ENCODE results near the gene PJA2. TPM values are rescaled to one million over a fixed set of nuclear protein-coding genes. Genes with fewer than 3 reads are reported as not detected.
"Not testable (repeated sequence)": the region's sequence is repeated elsewhere in the genome, so short reads cannot be mapped to it uniquely, and the experiment has no call there.

The PJA2 gene, protein sequence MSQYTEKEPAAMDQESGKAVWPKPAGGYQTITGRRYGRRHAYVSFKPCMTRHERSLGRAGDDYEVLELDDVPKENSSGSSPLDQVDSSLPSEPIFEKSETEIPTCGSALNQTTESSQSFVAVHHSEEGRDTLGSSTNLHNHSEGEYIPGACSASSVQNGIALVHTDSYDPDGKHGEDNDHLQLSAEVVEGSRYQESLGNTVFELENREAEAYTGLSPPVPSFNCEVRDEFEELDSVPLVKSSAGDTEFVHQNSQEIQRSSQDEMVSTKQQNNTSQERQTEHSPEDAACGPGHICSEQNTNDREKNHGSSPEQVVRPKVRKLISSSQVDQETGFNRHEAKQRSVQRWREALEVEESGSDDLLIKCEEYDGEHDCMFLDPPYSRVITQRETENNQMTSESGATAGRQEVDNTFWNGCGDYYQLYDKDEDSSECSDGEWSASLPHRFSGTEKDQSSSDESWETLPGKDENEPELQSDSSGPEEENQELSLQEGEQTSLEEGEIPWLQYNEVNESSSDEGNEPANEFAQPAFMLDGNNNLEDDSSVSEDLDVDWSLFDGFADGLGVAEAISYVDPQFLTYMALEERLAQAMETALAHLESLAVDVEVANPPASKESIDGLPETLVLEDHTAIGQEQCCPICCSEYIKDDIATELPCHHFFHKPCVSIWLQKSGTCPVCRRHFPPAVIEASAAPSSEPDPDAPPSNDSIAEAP
- 100 to 1,000 TPM; 126 to 159 (median 155) TPM for polyA plus RNA-seq (ENCODE audit: insufficient read length in 4 of 4)

- peak; percentile 98 to 99 (median 98) for DNase-seq (ENCODE audit: low read depth in 4 of 4, low spot score in 3 of 4)
Measured at GRCh38 chr5:109409844-109410388, at the start of gene PJA2. Gene PJA2 (minus strand): TSS chr5:109409974. CDS start chr5:109383433, 26,541 bp downstream.

DNA sequence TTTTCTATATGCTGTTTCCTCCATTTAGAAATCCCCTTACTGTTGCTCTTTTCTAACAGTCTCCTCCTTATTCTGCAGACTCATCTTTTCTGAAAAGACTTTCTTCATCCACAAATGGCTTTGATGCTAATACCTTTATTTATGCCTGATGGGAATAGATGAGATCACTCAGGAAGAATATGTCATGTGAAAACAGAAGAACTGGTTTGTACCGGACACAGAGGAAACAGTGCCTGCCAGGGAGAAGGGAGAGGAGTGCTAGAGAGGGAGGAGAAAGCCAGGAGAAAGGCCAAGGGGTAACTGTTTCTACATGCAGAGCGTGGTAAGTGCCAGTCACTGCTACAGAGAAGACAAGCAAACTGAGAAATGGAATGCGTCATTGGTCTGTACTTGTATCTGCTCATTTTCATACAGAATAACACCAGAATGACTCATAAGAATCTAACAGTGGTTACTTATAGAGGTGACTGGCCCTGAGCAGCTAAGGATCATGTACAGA, 45.9 kb upstream of the PJA2 start:
- peak in 1 of 4 donors; percentile 41 for DNase-seq (ENCODE audit: low read depth in 4 of 4, low spot score in 3 of 4)

DNA sequence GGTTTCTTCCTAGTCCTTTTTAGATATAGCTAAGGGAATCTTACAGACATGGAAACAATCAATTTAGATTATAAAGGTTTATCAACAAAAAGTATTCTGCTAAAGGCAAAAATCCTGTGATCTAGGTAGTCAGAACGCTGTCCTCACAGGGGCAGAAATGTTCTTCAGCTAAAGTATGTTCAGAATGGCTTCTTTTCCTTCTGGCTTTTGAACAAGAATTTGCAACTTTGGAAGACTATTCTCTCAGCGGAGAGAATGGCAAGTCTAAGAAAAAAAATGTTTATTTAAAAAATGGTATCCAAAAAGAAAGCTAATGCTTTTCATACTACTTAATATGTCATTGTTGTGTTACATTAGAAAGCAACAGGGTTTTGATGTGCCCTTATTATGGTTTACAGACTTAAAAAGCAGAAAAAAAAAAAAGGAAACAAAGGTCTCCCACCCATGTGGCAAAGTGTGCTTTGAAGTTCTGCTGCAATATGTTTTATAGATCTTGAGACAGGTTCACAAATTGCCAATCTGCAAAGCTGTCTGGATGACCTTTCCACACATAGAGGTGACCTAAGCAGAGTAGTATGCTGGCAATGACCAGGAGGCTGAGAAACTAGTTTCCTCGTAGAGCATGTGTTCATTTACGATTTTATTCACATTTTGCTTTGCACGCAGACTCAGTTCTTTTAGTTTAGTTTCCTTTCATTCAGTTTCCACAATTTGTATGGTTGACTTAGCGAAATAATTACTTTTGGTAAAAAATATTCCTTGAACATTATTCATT, 45.1 kb upstream of the PJA2 start:
- DNase-seq (ENCODE audit: low read depth in 4 of 4, low spot score in 3 of 4): no peak

GRCh38 chr5:109453251-109453650, 43.5 kb upstream of the PJA2 start:
- no peak for DNase-seq (ENCODE audit: low read depth in 4 of 4, low spot score in 3 of 4)

DNA sequence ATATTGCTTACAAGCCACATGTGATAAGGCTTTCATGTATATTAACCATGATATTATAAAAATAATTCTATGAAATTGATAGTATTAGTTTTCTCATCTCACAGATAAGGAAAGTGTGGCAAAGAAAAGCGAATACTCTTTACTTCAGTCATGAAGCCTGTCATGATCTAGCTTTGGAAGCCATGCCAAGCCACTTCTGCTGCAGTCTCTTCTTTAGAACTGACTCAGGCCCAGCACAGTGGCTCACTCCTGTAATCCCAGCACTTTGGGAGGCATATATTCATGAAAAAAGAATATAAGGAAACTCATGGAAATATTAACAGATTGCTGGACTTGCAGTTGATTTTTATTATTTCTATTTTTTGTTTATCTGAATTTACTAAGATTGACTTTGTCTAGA, 42.9 kb upstream of the PJA2 start:
- DNase-seq (ENCODE audit: low read depth in 4 of 4, low spot score in 3 of 4): no peak

- DNase-seq (ENCODE audit: low read depth in 4 of 4, low spot score in 3 of 4): no peak
Measured at GRCh38 chr5:109451146-109451545, 41.4 kb upstream of the PJA2 start.

DNA sequence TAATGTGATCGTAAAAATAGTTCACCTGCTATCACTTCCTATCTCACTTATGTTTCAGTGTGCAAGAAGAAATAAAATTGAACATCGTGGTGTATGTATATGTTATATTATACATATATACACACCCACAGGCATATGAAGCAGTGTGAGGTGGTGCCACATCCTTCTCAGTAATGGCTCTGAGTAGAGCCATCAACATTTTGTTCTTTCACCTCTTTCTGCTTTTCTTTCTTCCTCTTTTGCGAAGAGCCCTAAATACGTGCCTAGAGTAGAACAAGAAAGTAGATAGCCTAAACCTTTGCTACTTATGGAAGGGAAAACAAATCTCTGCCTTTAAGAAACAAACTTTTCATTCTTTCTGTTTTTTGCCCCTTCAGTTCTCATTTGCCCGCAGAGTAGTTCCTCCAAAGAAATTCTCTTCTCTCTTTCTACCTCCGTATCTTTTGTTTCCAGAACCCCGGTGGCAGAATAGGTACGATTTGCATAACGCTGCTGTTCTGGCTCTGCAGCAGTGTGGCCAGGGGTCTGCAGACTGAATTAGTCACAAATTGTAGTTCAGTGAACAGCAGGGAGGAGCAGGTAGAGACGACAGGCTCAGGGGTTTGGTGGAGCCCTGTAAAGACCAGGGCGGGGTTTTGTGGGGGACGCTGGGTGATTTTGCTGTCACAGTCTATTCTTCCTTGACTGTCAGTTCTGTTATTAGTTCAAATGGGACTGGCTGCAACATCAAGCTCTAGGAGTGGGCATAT, 40.5 kb upstream of the PJA2 start:
- DNase-seq (ENCODE audit: low read depth in 4 of 4, low spot score in 3 of 4): no peak

- no peak for DNase-seq (ENCODE audit: low read depth in 4 of 4, low spot score in 3 of 4)
Measured at GRCh38 chr5:109448838-109449237, 39.1 kb upstream of the PJA2 start.

DNA sequence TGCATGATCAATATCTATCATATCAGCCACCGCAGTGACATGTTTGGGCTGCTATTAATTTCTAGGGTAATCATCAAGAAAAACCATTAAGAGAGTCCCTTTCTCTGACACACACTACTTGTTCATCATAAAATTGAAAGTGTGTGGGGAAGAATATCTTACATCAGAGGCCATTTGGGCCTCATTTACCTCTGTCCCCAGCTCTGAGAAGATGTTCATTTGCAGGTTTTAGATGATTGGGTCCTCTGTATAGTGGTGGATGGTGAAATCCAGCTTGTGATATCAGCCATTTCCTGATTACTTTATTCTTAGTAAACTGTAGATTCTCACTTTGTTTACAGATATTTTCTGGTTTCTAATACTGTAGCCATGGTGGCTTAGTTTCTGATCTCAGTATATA, 29.8 kb upstream of the PJA2 start:
- DNase-seq (ENCODE audit: low read depth in 4 of 4, low spot score in 3 of 4): no peak

- no peak for DNase-seq (ENCODE audit: low read depth in 4 of 4, low spot score in 3 of 4)
Measured at GRCh38 chr5:109426075-109426474, 16.3 kb upstream of the PJA2 start.

DNA sequence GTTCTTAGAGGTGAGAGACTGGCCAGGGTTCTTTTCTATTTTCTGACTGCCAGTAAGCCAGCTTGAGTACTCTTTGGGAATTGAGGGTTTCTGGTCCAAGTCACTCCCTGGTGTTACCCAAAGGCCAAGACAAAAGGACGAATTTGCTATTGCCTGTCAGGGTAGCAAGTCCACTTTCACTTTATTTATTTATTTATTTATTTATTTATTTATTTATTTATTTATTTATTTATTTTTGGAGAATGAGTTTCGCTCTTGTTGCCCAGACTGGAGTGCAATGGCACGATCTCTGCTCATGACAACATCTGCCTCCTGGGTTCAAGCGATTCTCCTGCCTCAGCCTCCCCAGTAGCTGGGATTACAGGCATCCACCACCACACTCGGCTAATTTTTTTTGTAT, 15.7 kb upstream of the PJA2 start:
- DNase-seq (ENCODE audit: low read depth in 4 of 4, low spot score in 3 of 4): not testable (repeated sequence)

DNA sequence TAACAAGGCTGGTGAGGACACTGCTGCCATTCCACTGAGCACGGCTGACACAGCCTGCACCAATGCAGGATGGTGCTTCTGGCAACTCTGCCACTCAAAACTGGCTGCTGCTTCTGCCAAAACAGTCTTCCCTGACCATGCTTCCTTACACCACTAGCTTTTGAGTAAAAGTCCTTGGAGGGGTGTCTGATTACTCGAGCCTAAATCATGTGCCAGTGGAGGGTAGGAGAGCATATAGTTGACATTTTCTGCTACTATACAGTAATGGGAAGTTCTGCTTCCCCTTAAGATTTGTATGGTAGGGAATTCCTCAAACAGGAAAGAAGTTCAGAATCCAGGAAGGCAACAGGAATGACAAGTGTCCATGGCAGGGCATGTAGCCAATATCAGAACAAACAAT, 12.2 kb upstream of the PJA2 start:
- no peak for DNase-seq (ENCODE audit: low read depth in 4 of 4, low spot score in 3 of 4)

DNA sequence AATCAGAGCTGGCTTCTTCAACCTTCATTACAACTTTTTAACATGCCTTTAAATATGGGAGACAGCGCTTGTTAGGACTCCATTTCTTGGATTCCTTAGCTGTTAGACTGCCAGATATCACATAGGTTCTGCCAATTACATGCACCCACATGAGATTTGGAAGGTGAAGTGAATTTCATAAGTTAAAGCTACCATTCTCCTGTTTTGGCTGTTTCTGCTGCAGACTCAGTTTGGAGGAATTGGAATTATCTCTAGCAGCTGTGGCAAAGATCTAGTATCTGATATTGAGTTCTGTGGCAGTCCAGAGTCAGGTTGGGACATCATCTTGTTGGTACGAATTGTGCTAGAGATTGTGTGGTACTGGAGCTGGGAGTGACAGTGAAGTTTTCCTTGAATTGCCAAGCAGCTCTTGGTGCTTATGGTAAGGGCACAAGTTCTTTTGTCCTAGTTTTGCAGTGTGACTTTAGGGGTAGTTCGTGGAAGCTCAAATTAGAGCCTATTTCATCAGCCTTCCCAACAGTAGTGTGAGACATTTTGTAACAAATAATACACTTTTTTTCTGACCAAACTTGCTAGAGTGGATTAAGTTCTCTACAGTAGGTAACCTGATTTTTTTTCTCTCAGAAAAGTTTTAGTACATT, 9.1 kb upstream of the PJA2 start:
- DNase-seq (ENCODE audit: low read depth in 4 of 4, low spot score in 3 of 4): no peak

- DNase-seq (ENCODE audit: low read depth in 4 of 4, low spot score in 3 of 4): no peak
Measured at GRCh38 chr5:109416882-109417281, 7.1 kb upstream of the PJA2 start.

- DNase-seq (ENCODE audit: low read depth in 4 of 4, low spot score in 3 of 4): not testable (repeated sequence)
Measured at GRCh38 chr5:109413921-109414461, 4.2 kb upstream of the PJA2 start.

GRCh38 chr5:109413458-109413857, 3.7 kb upstream of the PJA2 start:
- no peak for DNase-seq (ENCODE audit: low read depth in 4 of 4, low spot score in 3 of 4)

GRCh38 chr5:109412981-109413402, 3.2 kb upstream of the PJA2 start:
- no peak for DNase-seq (ENCODE audit: low read depth in 4 of 4, low spot score in 3 of 4)

- DNase-seq (ENCODE audit: low read depth in 4 of 4, low spot score in 3 of 4): no peak
Measured at GRCh38 chr5:109411627-109412026, 1.9 kb upstream of the PJA2 start.

DNA sequence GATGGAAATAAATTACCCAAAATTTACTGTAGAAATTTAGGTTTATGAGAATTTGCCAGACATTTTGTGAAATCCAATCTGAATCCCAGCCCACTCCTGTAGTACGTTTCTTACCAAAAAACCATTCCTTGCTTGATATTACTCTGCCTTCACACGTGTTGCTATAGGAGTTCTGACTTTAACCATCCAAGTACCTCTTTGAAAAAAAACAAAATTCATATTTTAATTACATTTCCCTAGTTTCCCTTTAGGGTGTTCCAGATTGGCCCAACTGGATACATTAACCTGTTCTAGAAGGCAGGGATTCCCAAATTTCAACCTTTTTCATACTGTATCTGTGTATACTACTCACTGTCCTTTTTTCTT, 1.4 kb upstream of the PJA2 start:
- DNase-seq (ENCODE audit: low read depth in 4 of 4, low spot score in 3 of 4): no peak

All from right renal pelvis (tissue), 4 donors.